Measurements from ENCODE around the gene ARPIN. TPM values are rescaled to one million over a fixed set of nuclear protein-coding genes. Genes with fewer than 3 reads are reported as not detected.

The ARPIN gene
- total and polyA plus RNA-seq, 9 of the 15 experiments (the other 6 are each of a cell fraction or from before 2014, with no cell fraction given): not detected

- WGBS (ENCODE audit: insufficient coverage, low coverage, missing lambda C conversion rate): 90% methylated on average over 1 of the region's 1 CpG
- intact Hi-C loops (cut with micrococcal nuclease) (no loop called here), in situ Hi-C loops (cut with MboI) (no loop called here)
- Histone ChIP-seq H3K4me1 (replicated peaks in 1 of 2; ENCODE audit: control insufficient read depth in 2 of 2, insufficient read depth in 2 of 2, low read length in 2 of 2) (peaks cover 0 to 3% of the 10 kb centered on the region in 2 experiments; a peak in 1 of 5 replicates), H3K9ac (ENCODE audit: insufficient read depth in 1 of 2, low read depth in 2 of 2, low read length in 2 of 2) (no peak overlapping the region), H3K27ac (ENCODE audit: extremely low read depth, low read depth, low read length) (no peak overlapping the region), H3K9me3 (replicated peaks; ENCODE audit: control insufficient read depth, insufficient read depth, low read depth, low read length) (no peaks in the 10 kb centered on the region), H3K4me3 (no peak overlapping the region), H3K27me3 (ENCODE audit: control insufficient read depth in 2 of 2, insufficient read depth in 2 of 2, low read length in 2 of 2) (no peaks in the 10 kb centered on the region), H3K79me2 (ENCODE audit: control insufficient read depth, insufficient read depth, low read length) (no peaks in the 10 kb centered on the region), H3K4me2 (ENCODE audit: insufficient read depth, low read length) (no peak overlapping the region), H3K36me3 (ENCODE audit: control insufficient read depth, insufficient read depth, low read length) (peaks cover 47% of the 10 kb centered on the region), H3K9me1 (ENCODE audit: control insufficient read depth, insufficient read depth, low read length) (no peaks in the 10 kb centered on the region), H2AFZ (ENCODE audit: low read depth, low read length) (no peak overlapping the region), H4K20me1 (replicated peaks; ENCODE audit: control insufficient read depth, insufficient read depth, low read length) (no peaks in the 10 kb centered on the region)
- CTCF ChIA-PET (ENCODE audit: low intra/inter-chr PET ratio): no interaction called here
- DNase-seq (ENCODE audit: extremely low read depth in 1 of 4, low spot score in 3 of 4) (no peak), FAIRE-seq (no peak), ATAC-seq (no peak)
- BruUV-seq (replicated peaks): no TSS peak
- POLR2A ChIA-PET: interaction anchor here (1.0 kb wide), 1 partner anchor 123 kb away, joined by 3 read pairs; no protein-coding TSS in a partner anchor
- TF ChIP-seq ZNF75A (CRISPR knock-in tag; IDR thresholded peaks at IDR 0.05) (no peak), LCOR (CRISPR knock-in tag; IDR thresholded peaks at IDR 0.05) (no peak), RAD51 (IDR thresholded peaks at IDR 0.05; ENCODE audit: borderline replicate concordance, low read depth) (no peak), ZBTB11 (CRISPR knock-in tag; IDR thresholded peaks at IDR 0.05) (no peak), XRCC4 (IDR thresholded peaks at IDR 0.05; ENCODE audit: extremely low read depth, insufficient read depth, insufficient read length) (no peak), BMI1 (IDR thresholded peaks at IDR 0.05; ENCODE audit: low read length) (no peak), NR1H2 (CRISPR knock-in tag; IDR thresholded peaks at IDR 0.05) (no peak), SRSF9 (IDR thresholded peaks at IDR 0.05; ENCODE audit: borderline replicate concordance, low read depth, low read length) (no peak), CTBP1 (IDR thresholded peaks at IDR 0.05; ENCODE audit: borderline replicate concordance) (no peak), STAG1 (CRISPR knock-in tag; IDR thresholded peaks at IDR 0.05; ENCODE audit: borderline replicate concordance) (no peak), MXI1 (IDR thresholded peaks at IDR 0.05; ENCODE audit: low read depth, low read length) (no peak)
- TF ChIP-seq, protein P1, sequence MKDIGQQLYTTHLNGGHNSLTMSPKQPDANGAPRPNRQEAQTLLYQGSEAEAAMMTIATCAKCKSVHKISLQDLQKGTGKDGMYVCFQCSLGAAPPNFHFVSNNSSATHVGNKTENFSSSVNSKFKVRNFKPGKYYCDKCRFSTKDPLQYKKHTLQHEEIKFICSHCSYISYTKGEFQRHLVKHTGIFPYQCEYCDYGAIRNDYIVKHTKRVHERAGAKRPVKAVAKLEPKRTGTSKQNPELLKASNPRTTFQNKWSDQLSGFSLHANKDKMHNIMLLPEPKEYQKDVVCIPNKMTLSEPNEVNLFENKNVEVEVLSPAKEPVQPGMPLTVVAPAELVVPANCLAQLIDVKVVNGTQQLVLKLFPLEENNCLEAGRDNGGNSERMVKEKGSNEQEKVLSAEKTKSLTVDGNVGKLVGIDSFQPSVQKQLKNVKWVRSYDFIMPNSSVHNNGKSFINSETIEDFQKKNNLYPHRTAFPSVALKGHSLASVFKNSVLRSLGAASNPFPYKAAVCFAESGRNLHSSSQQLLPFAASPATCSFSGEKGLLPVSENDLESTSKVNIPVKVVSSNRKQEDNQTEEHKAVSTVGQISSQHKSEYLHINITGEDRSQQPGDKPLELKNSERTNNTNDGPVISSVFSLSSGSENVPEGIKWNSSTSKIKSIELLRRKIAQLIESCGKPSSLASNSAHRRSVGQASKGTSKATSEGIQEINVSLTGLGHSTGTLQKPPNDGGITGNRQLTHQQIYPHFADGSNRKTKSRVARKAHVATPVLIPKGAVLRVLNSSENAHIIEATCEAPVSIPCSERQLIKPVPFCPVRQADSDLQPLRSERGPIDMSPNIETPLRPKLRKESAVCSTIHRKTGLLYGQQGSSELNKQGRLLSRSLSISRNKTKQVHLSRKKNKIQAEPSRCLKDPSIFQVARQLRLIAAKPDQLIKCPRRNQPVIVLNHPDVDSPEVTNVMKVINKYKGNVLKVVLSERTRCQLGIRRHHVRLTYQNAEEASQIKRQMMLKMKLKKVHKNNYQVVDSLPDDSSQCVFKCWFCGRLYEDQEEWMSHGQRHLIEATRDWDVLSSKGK (CRISPR knock-in tag; IDR thresholded peaks at IDR 0.05): no peak
- TF ChIP-seq, protein P2, sequence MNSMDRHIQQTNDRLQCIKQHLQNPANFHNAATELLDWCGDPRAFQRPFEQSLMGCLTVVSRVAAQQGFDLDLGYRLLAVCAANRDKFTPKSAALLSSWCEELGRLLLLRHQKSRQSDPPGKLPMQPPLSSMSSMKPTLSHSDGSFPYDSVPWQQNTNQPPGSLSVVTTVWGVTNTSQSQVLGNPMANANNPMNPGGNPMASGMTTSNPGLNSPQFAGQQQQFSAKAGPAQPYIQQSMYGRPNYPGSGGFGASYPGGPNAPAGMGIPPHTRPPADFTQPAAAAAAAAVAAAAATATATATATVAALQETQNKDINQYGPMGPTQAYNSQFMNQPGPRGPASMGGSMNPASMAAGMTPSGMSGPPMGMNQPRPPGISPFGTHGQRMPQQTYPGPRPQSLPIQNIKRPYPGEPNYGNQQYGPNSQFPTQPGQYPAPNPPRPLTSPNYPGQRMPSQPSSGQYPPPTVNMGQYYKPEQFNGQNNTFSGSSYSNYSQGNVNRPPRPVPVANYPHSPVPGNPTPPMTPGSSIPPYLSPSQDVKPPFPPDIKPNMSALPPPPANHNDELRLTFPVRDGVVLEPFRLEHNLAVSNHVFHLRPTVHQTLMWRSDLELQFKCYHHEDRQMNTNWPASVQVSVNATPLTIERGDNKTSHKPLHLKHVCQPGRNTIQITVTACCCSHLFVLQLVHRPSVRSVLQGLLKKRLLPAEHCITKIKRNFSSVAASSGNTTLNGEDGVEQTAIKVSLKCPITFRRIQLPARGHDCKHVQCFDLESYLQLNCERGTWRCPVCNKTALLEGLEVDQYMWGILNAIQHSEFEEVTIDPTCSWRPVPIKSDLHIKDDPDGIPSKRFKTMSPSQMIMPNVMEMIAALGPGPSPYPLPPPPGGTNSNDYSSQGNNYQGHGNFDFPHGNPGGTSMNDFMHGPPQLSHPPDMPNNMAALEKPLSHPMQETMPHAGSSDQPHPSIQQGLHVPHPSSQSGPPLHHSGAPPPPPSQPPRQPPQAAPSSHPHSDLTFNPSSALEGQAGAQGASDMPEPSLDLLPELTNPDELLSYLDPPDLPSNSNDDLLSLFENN (IDR thresholded peaks at IDR 0.05; ENCODE audit: low read depth in 2 of 2, low read length in 2 of 2): no peak
These were observed 29.2 kb downstream of the ARPIN start for GRCh38 chr15:89883518-89883917.
